GM13977 (cell line): Measurements from ENCODE around the gene HPS5.

Source experiments
- DNase-seq: peaks from one replicate; pipeline ENCODE4 v3.0.0; 2012; ENCODE audit warnings: low spot score
- CTCF ChIP-seq: IDR thresholded peaks from 2 replicates; pipeline ENCODE4 v1.5.1; 2012; ENCODE audit warnings: mild to moderate bottlenecking, control low read depth; ENCODE audit not compliant: insufficient read depth; ENCODE audit errors: extremely low read depth, missing control alignments
- in situ Hi-C: fragments of 300-500 bp; cut with MboI; formaldehyde crosslinking; loops from one replicate; pipeline ENCODE4 v1.12.0; 2022; ENCODE audit warnings: low sequenced_read_pairs, low pct_unique_long_range_greater_than_20kb, mixed read lengths, inconsistent platforms; ENCODE audit not compliant: unreplicated experiment

The HPS5 gene

GRCh38 chr11:18321969-18322711, at the start of gene HPS5, which contains the start of gene GTF2H1:
TSS of gene HPS5 (minus strand) at chr11:18322140. CDS start at chr11:18317858, 4,282 bp downstream.
TSS of gene GTF2H1 (plus strand) at chr11:18322567. CDS start at chr11:18333075, 10,508 bp downstream.
- TF ChIP-seq CTCF = no peak
- peak; percentile 93 for DNase-seq
- in situ Hi-C loops = no loop called here

GRCh38 chr11:18371279-18371678, 49.3 kb upstream of the HPS5 start:
- no peak for DNase-seq
- in situ Hi-C loops = no loop called here
- TF ChIP-seq CTCF = no peak

GRCh38 chr11:18369398-18369797, 47.5 kb upstream of the HPS5 start:
- no peak for DNase-seq
- TF ChIP-seq CTCF = no peak
- in situ Hi-C loops = no loop called here

GRCh38 chr11:18368221-18368620, 46.3 kb upstream of the HPS5 start:
- in situ Hi-C loops = no loop called here
- DNase-seq = no peak
- no peak for TF ChIP-seq CTCF

- TF ChIP-seq CTCF = no peak
- DNase-seq = no peak
- in situ Hi-C loops = no loop called here
Measured at GRCh38 chr11:18367431-18367830, 45.5 kb upstream of the HPS5 start.

GRCh38 chr11:18366286-18366685, 44.3 kb upstream of the HPS5 start:
- no peak for DNase-seq
- no peak for TF ChIP-seq CTCF
- in situ Hi-C loops = no loop called here
